GM18951 (cell line): ENCODE results near the gene FRMD8.

Source experiments
- POLR2A ChIP-seq: IDR thresholded peaks from 4 replicates; pipeline ENCODE4 v1.6.1; 2011; ENCODE audit warnings: mild to moderate bottlenecking; ENCODE audit not compliant: insufficient read length, insufficient read depth; ENCODE audit errors: extremely low read depth
- in situ Hi-C: fragments of 300-500 bp; cut with MboI; formaldehyde crosslinking; loops from one replicate; pipeline ENCODE4 v1.12.0; 2022; ENCODE audit warnings: low sequenced_read_pairs, mixed read lengths, inconsistent platforms; ENCODE audit not compliant: unreplicated experiment

Gene FRMD8

DNA sequence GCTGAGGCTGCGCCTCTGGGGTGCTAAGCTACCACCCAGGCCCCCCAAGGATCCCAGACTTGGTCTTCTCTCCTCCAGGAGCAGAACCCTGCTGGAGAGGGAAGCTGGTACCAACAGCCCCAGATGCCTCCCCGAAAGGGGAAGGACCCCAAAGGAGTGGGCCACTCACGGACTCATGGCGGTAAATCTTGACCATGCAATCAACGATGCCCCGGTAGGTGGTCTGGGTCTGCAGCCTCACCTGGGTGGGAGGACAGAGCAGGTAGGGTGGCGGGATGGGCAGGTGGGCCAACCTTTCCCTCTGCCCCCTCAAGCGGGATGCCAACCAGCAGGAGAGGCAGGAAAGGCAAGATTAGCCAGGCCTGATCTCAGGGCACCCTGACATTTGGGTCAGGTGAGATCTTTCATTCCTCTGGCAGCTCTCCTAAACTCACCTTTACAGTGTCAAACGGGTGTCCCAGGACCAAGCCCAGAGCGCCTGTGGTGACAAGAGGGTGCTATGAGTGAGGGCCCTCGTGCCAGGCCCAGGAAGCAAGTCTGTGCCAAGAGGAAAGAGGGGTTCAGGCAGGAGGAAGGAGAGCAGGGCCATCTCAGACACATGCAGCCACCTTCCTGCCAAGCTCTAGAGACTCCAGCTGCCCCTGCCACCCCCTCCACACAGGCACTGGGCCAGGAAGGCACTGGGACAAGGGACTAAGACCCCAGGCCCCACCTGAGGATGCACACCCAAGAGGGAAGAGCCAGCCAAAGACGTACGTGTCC lies 6.6 kb upstream of the FRMD8 start:
- in situ Hi-C loops: no loop called here
- no peak for TF ChIP-seq POLR2A

GRCh38 chr11:65380460-65381119 lies 5.8 kb upstream of the FRMD8 start:
- no peak for TF ChIP-seq POLR2A
- in situ Hi-C loops: no loop called here

DNA sequence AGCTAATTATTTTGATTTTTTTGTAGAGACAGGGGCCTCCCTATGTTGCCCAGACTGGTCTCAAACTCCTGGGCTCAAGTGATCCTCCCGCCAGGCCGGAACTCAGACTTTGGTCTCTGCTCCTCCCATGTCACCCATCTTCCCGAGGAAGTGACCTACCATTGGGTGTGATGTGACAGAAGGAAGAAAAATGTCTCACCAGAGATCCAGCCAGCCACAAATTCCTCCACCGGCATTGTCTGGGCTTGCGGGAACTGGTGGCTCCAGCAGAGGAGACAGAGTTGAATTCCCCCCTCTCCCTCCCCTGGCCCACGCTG lies 4.8 kb upstream of the FRMD8 start:
- in situ Hi-C loops: no loop called here

GRCh38 chr11:65382033-65382803 lies 4.2 kb upstream of the FRMD8 start, which contains the start of gene SLC25A45:
Gene SLC25A45 (minus strand): TSS chr11:65382646. CDS start chr11:65381951, 695 bp downstream.
- peak; percentile 84 for TF ChIP-seq POLR2A
- in situ Hi-C loops: no loop called here

More for the DNA sequence above, 4.8 kb upstream of the FRMD8 start:
- TF ChIP-seq POLR2A: no peak

GRCh38 chr11:65382804-65383368 lies 3.6 kb upstream of the FRMD8 start:
- in situ Hi-C loops: no loop called here
- TF ChIP-seq POLR2A: no peak

DNA sequence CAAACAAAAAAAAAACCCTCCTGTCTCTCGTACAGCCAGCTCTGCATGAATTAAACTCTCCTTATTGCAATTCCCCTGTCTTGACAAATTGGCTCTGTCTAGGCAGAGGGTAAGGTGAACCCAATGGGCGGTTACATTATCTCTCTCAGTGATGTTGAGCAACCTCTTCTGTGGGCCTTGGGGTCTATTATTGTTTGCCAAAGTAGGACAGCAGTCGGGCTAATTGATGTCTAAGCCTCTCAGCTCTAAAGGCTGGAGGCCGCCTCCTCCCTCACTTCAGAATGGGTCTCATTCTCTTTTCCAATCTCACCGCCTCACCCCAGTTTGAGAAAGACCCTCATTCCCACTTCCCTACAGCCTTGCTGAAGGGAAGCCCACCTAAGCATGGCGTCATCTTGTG lies 2.7 kb upstream of the FRMD8 start:
- no peak for TF ChIP-seq POLR2A
- in situ Hi-C loops: no loop called here

- no peak for TF ChIP-seq POLR2A
- in situ Hi-C loops: no loop called here
Measured at GRCh38 chr11:65384301-65384889, 2.0 kb upstream of the FRMD8 start.

- in situ Hi-C loops: no loop called here
- no peak for TF ChIP-seq POLR2A
Measured at GRCh38 chr11:65388731-65389130, 2.3 kb downstream of the FRMD8 start.

DNA sequence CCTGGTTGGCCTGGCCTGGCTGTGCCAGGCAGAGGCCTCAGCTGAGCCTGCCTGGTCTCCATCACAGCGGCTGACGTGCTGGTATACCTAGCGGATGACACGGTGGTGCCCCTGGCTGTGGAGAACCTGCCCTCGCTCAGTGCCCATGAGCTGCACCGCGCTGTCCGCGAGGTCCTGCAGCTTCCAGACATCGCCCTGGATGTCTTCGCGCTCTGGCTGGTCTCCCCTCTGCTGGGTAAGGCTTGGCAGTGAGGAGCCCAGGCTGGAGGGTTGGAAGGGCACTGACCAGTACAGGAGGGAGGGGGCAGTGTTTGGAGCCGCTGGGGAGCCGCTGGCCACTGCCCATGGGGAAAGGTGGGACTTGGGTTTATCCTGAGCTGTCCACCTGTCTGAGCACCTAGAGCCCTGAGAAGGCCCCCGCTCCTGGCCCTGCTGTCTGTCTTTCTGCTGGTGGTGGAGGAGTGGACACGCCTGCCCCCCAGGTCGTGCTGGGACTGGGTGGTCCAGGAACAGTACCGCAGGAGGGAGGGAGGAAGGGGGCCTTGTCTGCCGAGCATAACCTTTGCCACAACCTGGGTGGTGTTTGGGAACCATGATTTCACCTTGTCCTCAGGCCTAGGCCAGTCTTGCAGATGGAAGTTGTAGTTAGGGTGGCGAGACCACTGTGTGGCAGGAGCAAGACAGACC lies 3.0 kb downstream of the FRMD8 start:
- in situ Hi-C loops: no loop called here
- no peak for TF ChIP-seq POLR2A

DNA sequence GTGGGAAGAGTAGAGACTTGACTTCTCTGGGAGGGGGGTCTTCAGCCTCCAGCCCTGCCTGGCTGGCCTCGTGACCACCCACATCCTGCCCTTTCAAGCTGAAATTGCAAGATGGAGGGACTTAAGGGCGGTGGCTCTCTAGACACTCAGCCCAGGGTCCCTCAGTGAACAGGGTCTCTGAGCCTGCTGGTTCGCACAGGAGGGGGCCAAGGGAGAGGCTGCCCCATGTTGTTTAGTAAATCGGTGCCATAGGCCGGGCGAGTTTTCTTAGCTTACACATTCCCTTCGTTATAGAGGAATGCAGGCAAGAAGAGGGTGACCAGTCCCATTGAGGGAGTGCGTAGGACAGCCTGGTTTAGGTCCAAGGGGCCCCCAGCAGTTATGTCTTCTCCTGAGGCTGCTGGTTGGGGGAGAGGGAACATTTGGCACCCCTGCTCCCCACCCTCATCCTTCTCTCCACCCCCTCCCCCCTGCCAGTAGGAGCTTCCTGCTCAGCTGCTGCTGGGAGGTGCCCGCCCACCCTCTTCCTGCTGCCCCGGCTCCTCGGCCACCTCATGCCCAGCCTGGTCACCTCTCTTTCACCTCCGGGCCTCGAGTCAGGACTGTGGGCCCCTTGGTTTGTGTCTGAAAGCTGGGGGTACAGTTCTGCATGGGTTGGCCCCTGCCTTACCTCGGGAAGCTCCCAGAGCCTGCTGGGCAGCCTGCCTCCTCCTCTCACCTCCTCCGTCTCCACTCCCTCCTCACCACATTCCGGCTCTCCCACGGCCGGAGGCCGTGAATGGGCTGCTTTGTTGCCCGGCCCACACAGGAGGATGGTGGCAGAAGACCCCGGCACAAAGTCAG lies 3.9 kb downstream of the FRMD8 start:
- in situ Hi-C loops: no loop called here
- no peak for TF ChIP-seq POLR2A

DNA sequence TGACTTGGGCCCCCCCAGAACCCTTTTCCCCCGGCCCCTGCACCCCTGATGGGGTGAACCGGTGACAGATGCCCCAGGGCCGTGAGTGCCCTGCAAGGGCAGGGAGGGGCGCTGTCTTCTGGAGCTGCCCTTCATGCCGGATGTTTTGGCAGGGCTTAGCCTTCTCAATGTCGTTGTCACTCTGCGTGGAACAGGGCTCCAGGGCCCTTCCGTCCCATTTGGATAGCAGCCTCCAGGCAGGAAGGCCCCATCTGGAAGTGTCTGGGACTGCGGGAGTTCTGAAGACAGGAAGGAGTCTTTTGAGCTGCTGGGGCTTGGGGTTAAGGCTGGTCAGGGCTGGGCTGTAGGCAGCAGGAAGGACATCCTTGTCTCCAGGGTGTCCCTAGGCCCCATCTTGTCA lies 4.6 kb downstream of the FRMD8 start:
- TF ChIP-seq POLR2A: no peak
- in situ Hi-C loops: no loop called here
